ENCODE data around the gene WDR6. TPM values are rescaled to one million over a fixed set of nuclear protein-coding genes. Genes with fewer than 3 reads are reported as not detected.

Gene WDR6
- total RNA-seq, 4 donors from 2014 or later: 77.2 to 101 (median 89.0) TPM

- TF ChIP-seq POLR2AphosphoS5 (IDR thresholded peaks at IDR 0.05) (no peak), EP300 (IDR thresholded peaks at IDR 0.05) (no peak), POLR2A (IDR thresholded peaks at IDR 0.05; ENCODE audit: low read depth) (no peak)
- TF ChIP-seq, protein P1, sequence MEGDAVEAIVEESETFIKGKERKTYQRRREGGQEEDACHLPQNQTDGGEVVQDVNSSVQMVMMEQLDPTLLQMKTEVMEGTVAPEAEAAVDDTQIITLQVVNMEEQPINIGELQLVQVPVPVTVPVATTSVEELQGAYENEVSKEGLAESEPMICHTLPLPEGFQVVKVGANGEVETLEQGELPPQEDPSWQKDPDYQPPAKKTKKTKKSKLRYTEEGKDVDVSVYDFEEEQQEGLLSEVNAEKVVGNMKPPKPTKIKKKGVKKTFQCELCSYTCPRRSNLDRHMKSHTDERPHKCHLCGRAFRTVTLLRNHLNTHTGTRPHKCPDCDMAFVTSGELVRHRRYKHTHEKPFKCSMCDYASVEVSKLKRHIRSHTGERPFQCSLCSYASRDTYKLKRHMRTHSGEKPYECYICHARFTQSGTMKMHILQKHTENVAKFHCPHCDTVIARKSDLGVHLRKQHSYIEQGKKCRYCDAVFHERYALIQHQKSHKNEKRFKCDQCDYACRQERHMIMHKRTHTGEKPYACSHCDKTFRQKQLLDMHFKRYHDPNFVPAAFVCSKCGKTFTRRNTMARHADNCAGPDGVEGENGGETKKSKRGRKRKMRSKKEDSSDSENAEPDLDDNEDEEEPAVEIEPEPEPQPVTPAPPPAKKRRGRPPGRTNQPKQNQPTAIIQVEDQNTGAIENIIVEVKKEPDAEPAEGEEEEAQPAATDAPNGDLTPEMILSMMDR (IDR thresholded peaks at IDR 0.05): no peak
- Histone ChIP-seq H3K36me3 (peaks cover 0 to 43% (median 17%) of the 10 kb centered on the region in 4 donors), H3K27me3 (no peaks in the 10 kb centered on the region), H3K9me3 (no peaks in the 10 kb centered on the region), H3K4me3 (no peak overlapping the region), H3K4me1 (peaks cover 7 to 15% (median 12%) of the 10 kb centered on the region in 4 donors), H3K27ac (replicated peaks in 1 of 4) (no peak overlapping the region)
- intact Hi-C loops (cut with DNase I): no loop called here
- WGBS: 84% methylated on average over 5 of the region's 8 CpGs
- no peak for DNase-seq (ENCODE audit: extremely low spot score)
Measured at GRCh38 chr3:48996640-48997039, 10.6 kb upstream of the WDR6 start.

GRCh38 chr3:48997102-48997635, 10.0 kb upstream of the WDR6 start:
- TF ChIP-seq POLR2A (IDR thresholded peaks at IDR 0.05; ENCODE audit: low read depth) (no peak), POLR2AphosphoS5 (IDR thresholded peaks at IDR 0.05) (no peak), EP300 (IDR thresholded peaks at IDR 0.05) (no peak)
- TF ChIP-seq, protein P1 (IDR thresholded peaks at IDR 0.05): no peak
- no peak overlapping the region for H3K4me3 ChIP-seq
- no peaks in the 10 kb centered on the region for H3K27me3 ChIP-seq
- peaks cover 0 to 43% (median 19%) of the 10 kb centered on the region in 4 donors for H3K36me3 ChIP-seq
- H3K9me3 ChIP-seq: no peaks in the 10 kb centered on the region
- no peak for DNase-seq (ENCODE audit: extremely low spot score)
- WGBS: 82% methylated on average over 8 of the region's 8 CpGs
- peaks cover 1 to 10% (median 6%) of the 10 kb centered on the region in 4 donors for H3K4me1 ChIP-seq
- H3K27ac ChIP-seq (replicated peaks in 1 of 4): no peak overlapping the region
- intact Hi-C loops (cut with DNase I): no loop called here

- intact Hi-C loops (cut with DNase I): no loop called here
- peaks cover 0 to 43% (median 21%) of the 10 kb centered on the region in 4 donors for H3K36me3 ChIP-seq
- H3K4me1 ChIP-seq: peaks cover 0 to 8% (median 0%) of the 10 kb centered on the region in 4 donors
- no peak overlapping the region for H3K4me3 ChIP-seq
- H3K27me3 ChIP-seq: no peaks in the 10 kb centered on the region
- TF ChIP-seq POLR2A (IDR thresholded peaks at IDR 0.05; ENCODE audit: low read depth): no peak
- no peak for TF ChIP-seq POLR2AphosphoS5 (IDR thresholded peaks at IDR 0.05)
- no peaks in the 10 kb centered on the region for H3K9me3 ChIP-seq
- no peak for DNase-seq (ENCODE audit: extremely low spot score)
- WGBS: 77% methylated on average over 17 of the region's 20 CpGs
- H3K27ac ChIP-seq (replicated peaks in 1 of 4): no peak overlapping the region
Measured at GRCh38 chr3:48997714-48998637, 9.2 kb upstream of the WDR6 start.

- H3K4me3 ChIP-seq: no peak overlapping the region
- intact Hi-C loops (cut with DNase I): no loop called here
- H3K36me3 ChIP-seq: peaks cover 0 to 44% (median 16%) of the 10 kb centered on the region in 4 donors
- TF ChIP-seq EP300 (IDR thresholded peaks at IDR 0.05) (no peak), POLR2AphosphoS5 (IDR thresholded peaks at IDR 0.05) (no peak), POLR2A (IDR thresholded peaks at IDR 0.05; ENCODE audit: low read depth) (no peak)
- TF ChIP-seq, protein P1 (IDR thresholded peaks at IDR 0.05): no peak
- H3K27ac ChIP-seq (replicated peaks in 1 of 4): no peak overlapping the region
- no peak for DNase-seq (ENCODE audit: extremely low spot score)
- no peaks in the 10 kb centered on the region for H3K27me3 ChIP-seq
- H3K9me3 ChIP-seq: no peaks in the 10 kb centered on the region
- WGBS: 55% methylated on average over 2 of the region's 8 CpGs
- H3K4me1 ChIP-seq: peaks cover 0 to 8% (median 0%) of the 10 kb centered on the region in 4 donors
Measured at GRCh38 chr3:48999085-48999858, 7.9 kb upstream of the WDR6 start.
